GM12878 (cell line): ENCODE measurements around the gene THSD4. TPM values are rescaled to one million over a fixed set of nuclear protein-coding genes. Genes with fewer than 3 reads are reported as not detected.

Experiments
- ATAC-seq: fragments of 200-7000 bp; cut with Tn5 transposase; 3 replicates; pipeline ENCODE4 v1.9.1; 2020; ENCODE audit warnings: mild to moderate bottlenecking, moderate library complexity
- BruUV-seq: library from RNA; stranded (reverse); fragments of 400-500 nt; replicated peaks from 2 replicates; lab custom pipeline; 2021; lab: Mats Ljungman, UMichigan
- CTCF ChIA-PET: fragments of 300-600 bp; sonication (Branson Sonifier 250); formaldehyde crosslinking; extraction: SDS; loops from one replicate; lab custom pipeline; 2021; ENCODE audit warnings: inconsistent platforms; lab: Yijun Ruan, JAX
- POLR2A ChIA-PET: fragments of 350-600 bp; formaldehyde crosslinking; extraction: SDS; loops from one replicate; lab custom pipeline; 2021; ENCODE audit warnings: inconsistent platforms; lab: Charles Lee
- RAD21 ChIA-PET: fragments of 300-600 bp; sonication (Branson Sonifier 250); formaldehyde crosslinking; loops from one replicate; lab custom pipeline; 2023; ENCODE audit warnings: antibody characterized with exemption; ENCODE audit not compliant: unreplicated experiment; lab: Charles Lee
- SMC1A ChIA-PET: fragments of 300-600 bp; sonication (Branson Sonifier 250); formaldehyde crosslinking; loops from one replicate; lab custom pipeline; 2023; ENCODE audit not compliant: unreplicated experiment, uncharacterized antibody; lab: Charles Lee
- DNase-seq: peaks from one replicate; pipeline ENCODE4 v3.0.0-alpha.2; 2011; ENCODE audit warnings: low read depth, low spot score
- FAIRE-seq: peaks from 3 replicates; lab custom pipeline; 2011; peaks lifted over from hg19 to GRCh38; lab: Jason Lieb, UNC
- H2AFZ ChIP-seq: 2 replicates; pipeline ENCODE4 v1.6.0; 2011; ENCODE audit warnings: low read depth, low read length, control low read depth; ENCODE audit not compliant: control insufficient read depth
- H3K27ac ChIP-seq: 2 replicates; pipeline ENCODE4 v1.5.1; 2011; ENCODE audit warnings: control low read depth; ENCODE audit not compliant: control insufficient read depth, insufficient read depth
- H3K27me3 ChIP-seq, 2 experiments: replicated peaks in 1 of 2; 2 replicates each; pipeline versions ENCODE4 v1.6.0 to v1.6.1; 2011; ENCODE audit warnings: low read length in 1 of 2; ENCODE audit not compliant: control insufficient read depth in 2 of 2, insufficient read depth in 2 of 2
- H3K36me3 ChIP-seq, 2 experiments: 2 replicates each; pipeline ENCODE4 v1.5.1; 2011; ENCODE audit warnings: low read length in 1 of 2; ENCODE audit not compliant: control insufficient read depth in 2 of 2, insufficient read depth in 2 of 2
- H3K4me1 ChIP-seq: 2 replicates; pipeline ENCODE4 v1.6.1; 2011; ENCODE audit warnings: mild to moderate bottlenecking, low read length, moderate library complexity, mixed read lengths; ENCODE audit not compliant: control insufficient read depth, insufficient read depth
- H3K4me2 ChIP-seq: 2 replicates; pipeline ENCODE4 v1.6.0; 2011; ENCODE audit warnings: control low read depth; ENCODE audit not compliant: control insufficient read depth, insufficient read depth
- H3K4me3 ChIP-seq: fragments of 200-600 bp; sonication (generic); 2 replicates; pipeline ENCODE4 v1.5.1; 2016
- H3K79me2 ChIP-seq: 2 replicates; pipeline ENCODE4 v1.6.0; 2011; ENCODE audit warnings: low read length; ENCODE audit not compliant: control insufficient read depth, insufficient read depth
- H3K9ac ChIP-seq: 2 replicates; pipeline ENCODE4 v1.8.0; 2011; ENCODE audit warnings: low read length, control low read depth, mixed read lengths; ENCODE audit not compliant: control insufficient read depth, insufficient read depth
- H3K9me3 ChIP-seq: replicated peaks from 3 replicates; pipeline ENCODE4 v1.5.1; 2011; ENCODE audit warnings: mild to moderate bottlenecking, low read length; ENCODE audit not compliant: control insufficient read depth, insufficient read depth
- H4K20me1 ChIP-seq: 2 replicates; pipeline ENCODE4 v1.6.0; 2011; ENCODE audit not compliant: control insufficient read depth, insufficient read depth
- CBFB ChIP-seq: IDR thresholded peaks from 2 replicates; pipeline ENCODE4 v1.6.1; 2016; ENCODE audit warnings: antibody characterized with exemption, low read depth
- CHD1 ChIP-seq: IDR thresholded peaks from 2 replicates; pipeline ENCODE4 v1.6.1; 2012; ENCODE audit warnings: low read depth, low read length, improper control_type of control experiment
- DPF2 ChIP-seq: fragments of 450-650 bp; IDR thresholded peaks from 2 replicates; pipeline ENCODE4 v1.6.1; 2017; ENCODE audit warnings: mild to moderate bottlenecking
- ESRRA ChIP-seq: IDR thresholded peaks from 2 replicates; pipeline ENCODE4 v1.6.1; 2012; ENCODE audit warnings: mild to moderate bottlenecking, low read length, improper control_type of control experiment
- HDAC6 ChIP-seq: fragments of 200-600 bp; sonication (generic); IDR thresholded peaks from one replicate; pipeline ENCODE4 v1.8.0; 2017; ENCODE audit warnings: antibody characterized with exemption; ENCODE audit not compliant: unreplicated experiment
- IKZF2 ChIP-seq, 2 experiments: fragments of 450-650 bp; IDR thresholded peaks; 2 replicates each; pipeline ENCODE4 v1.6.1; 2017; ENCODE audit warnings: mild to moderate bottlenecking in 2 of 2, moderate library complexity in 2 of 2
- PKNOX1 ChIP-seq: fragments of 450-650 bp; IDR thresholded peaks from 2 replicates; pipeline ENCODE4 v1.6.1; 2016; ENCODE audit warnings: mild to moderate bottlenecking
- PRDM15 ChIP-seq: fragments of 450-650 bp; formaldehyde crosslinking; IDR thresholded peaks from 2 replicates; pipeline ENCODE4 v1.4.0; 2020; ENCODE audit warnings: mild to moderate bottlenecking, moderate library complexity
- REST ChIP-seq: IDR thresholded peaks from 2 replicates; pipeline ENCODE4 v1.6.1; 2012; ENCODE audit warnings: mild to moderate bottlenecking, low read depth, low read length
- SIN3A ChIP-seq: IDR thresholded peaks from 2 replicates; pipeline ENCODE4 v1.6.1; 2012; ENCODE audit warnings: low read depth, low read length, improper control_type of control experiment
- SMAD1 ChIP-seq: fragments of 450-650 bp; IDR thresholded peaks from 2 replicates; pipeline ENCODE4 v1.6.1; 2018; ENCODE audit warnings: mild to moderate bottlenecking, low read depth; ENCODE audit not compliant: partially characterized antibody
- SUZ12 ChIP-seq: fragments of 200-600 bp; sonication (generic); IDR thresholded peaks from one replicate; pipeline ENCODE4 v1.6.1; 2018; ENCODE audit warnings: antibody characterized with exemption, mild to moderate bottlenecking; ENCODE audit not compliant: unreplicated experiment
- TARDBP ChIP-seq: IDR thresholded peaks from 2 replicates; pipeline ENCODE4 v1.6.1; 2016; ENCODE audit warnings: borderline replicate concordance
- ZBTB33 ChIP-seq: fragments of 450-650 bp; IDR thresholded peaks from 2 replicates; pipeline ENCODE4 v1.6.1; 2017; ENCODE audit warnings: mild to moderate bottlenecking
- ZNF207 ChIP-seq: fragments of 450-650 bp; IDR thresholded peaks from 2 replicates; pipeline ENCODE4 v1.6.1; 2014; ENCODE audit warnings: antibody characterized with exemption, mild to moderate bottlenecking, borderline replicate concordance
- ZZZ3 ChIP-seq: IDR thresholded peaks from 2 replicates; pipeline ENCODE4 v1.6.1; 2011; ENCODE audit warnings: low read depth; ENCODE audit not compliant: control insufficient read depth, insufficient read length
- WGBS: methylation state at CpG from one replicate; pipeline ENCODE4 v1.1.6; 2016; ENCODE audit warnings: low lambda C conversion rate; ENCODE audit not compliant: insufficient replicate concordance, insufficient coverage; ENCODE audit errors: missing lambda C conversion rate; 5-methylcytosine and 5-hydroxymethylcytosine counted together
- in situ Hi-C: fragments of 300-500 bp; cut with MboI; formaldehyde crosslinking; loops from 9 replicates; pipeline ENCODE4 v1.14.3; 2018; ENCODE audit warnings: mixed read lengths
- intact Hi-C: fragments of 100-400 bp; cut with micrococcal nuclease; formaldehyde crosslinking; loops from one replicate; pipeline ENCODE4 v1.14.2; 2022; ENCODE audit not compliant: unreplicated experiment
- polyA plus RNA-seq, 11 experiments: library from polyadenylated mRNA; depleted of rRNA in 4 of 11; unstranded in 6 of 11; stranded (reverse) in 5 of 11; fragments of >200 nt; fragmentation: Nextera tagmentation in 4 of 11; fragmentation: Illumina TruSeq in 1 of 11; extraction: Ambion mirVana in 4 of 11; extraction: Trizol in 1 of 11; gene quantifications; 1 replicate in 1 of 11; 2 replicates in 10 of 11; pipeline versions ENCODE4 v1.2.1 to v1.2.3, GENCODE V29; 2011 to 2016; ENCODE audit warnings: inconsistent platforms in 2 of 11, missing spikeins in 2 of 11, low read depth in 1 of 11
- total RNA-seq, 4 experiments: library from RNA; depleted of rRNA in 3 of 4; stranded (reverse); fragments of >200 nt in 3 of 4; fragmentation: Illumina TruSeq in 1 of 4; extraction: Trizol in 1 of 4; gene quantifications; 2 replicates each; pipeline versions ENCODE4 v1.2.1 to v1.2.3, GENCODE V29; 2013 to 2021

The THSD4 gene
- total and polyA plus RNA-seq, 10 of the 15 experiments (the other 5 are each of a cell fraction or from before 2014, with no cell fraction given), result 0.04 to 0.13 (median 0.05) TPM; not detected in 7

GRCh38 chr15:71129669-71130068 lies 14.4 kb downstream of the THSD4 start:
- intact Hi-C loops, result no loop called here
- ChIA-PET POLR2A (no interaction called here), CTCF (no interaction called here), SMC1A (no interaction called here), RAD21 (no interaction called here)
- Histone ChIP-seq H3K79me2 (no peaks in the 10 kb centered on the region), H3K27ac (no peak overlapping the region), H3K9ac (no peak overlapping the region), H3K4me2 (no peak overlapping the region), H3K36me3 (no peaks in the 10 kb centered on the region), H3K9me3 (no peaks in the 10 kb centered on the region), H3K27me3 (no peaks in the 10 kb centered on the region; a peak in 2 of 4 replicates), H3K4me3 (no peak overlapping the region), H2AFZ (no peak overlapping the region), H3K4me1 (no peaks in the 10 kb centered on the region), H4K20me1 (no peaks in the 10 kb centered on the region)
- no peak for ATAC-seq
- DNase-seq, result no peak
- 32% methylated on average over 6 of the region's 6 CpGs for WGBS
- no peak for FAIRE-seq
- BruUV-seq, result no TSS peak
- in situ Hi-C loops, result no loop called here
- TF ChIP-seq SIN3A, result no peak
- no peak for TF ChIP-seq DPF2
- no peak for TF ChIP-seq ESRRA
- TF ChIP-seq PRDM15 (CRISPR knock-in tag), result no peak
- TF ChIP-seq TARDBP, result no peak
- no peak for TF ChIP-seq HDAC6
- no peak for TF ChIP-seq CBFB
- TF ChIP-seq ZBTB33, result no peak
- no peak for TF ChIP-seq REST
- no peak for TF ChIP-seq ZNF207
- TF ChIP-seq ZZZ3, result no peak
- no peak for TF ChIP-seq IKZF2 (IDR thresholded peaks at IDR 0.05)
- TF ChIP-seq SMAD1, result no peak
- no peak for TF ChIP-seq PKNOX1
- no peak for TF ChIP-seq SUZ12
- no peak for TF ChIP-seq CHD1
